Keratinocyte (primary cell): ENCODE data around the gene FTO. TPM values are rescaled to one million over a fixed set of nuclear protein-coding genes. Genes with fewer than 3 reads are reported as not detected.

Source experiments
- DNase-seq: peaks from one replicate; pipeline ENCODE4 v3.0.0-alpha.2; 2011; ENCODE audit warnings: low read depth, missing footprints, low spot score
- FAIRE-seq: peaks from 2 replicates; lab custom pipeline; 2011; peaks lifted over from hg19 to GRCh38; lab: Jason Lieb, UNC
- H2AFZ ChIP-seq: 2 replicates; pipeline ENCODE4 v1.6.0; 2012; ENCODE audit warnings: low read length, control low read depth, inconsistent platforms; ENCODE audit not compliant: control insufficient read depth
- H3K27ac ChIP-seq: 2 replicates; pipeline ENCODE4 v1.5.1; 2011; ENCODE audit warnings: low read length; ENCODE audit not compliant: control insufficient read depth, insufficient read depth
- H3K27me3 ChIP-seq: 3 replicates; pipeline ENCODE4 v1.6.0; 2011; ENCODE audit warnings: low read length; ENCODE audit not compliant: control insufficient read depth, insufficient read depth; ENCODE audit errors: extremely low read depth
- H3K36me3 ChIP-seq, 2 experiments: 2 replicates in 1 of 2; 3 replicates in 1 of 2; pipeline ENCODE4 v1.5.1; 2011; ENCODE audit warnings: low read length in 2 of 2, mild to moderate bottlenecking in 1 of 2; ENCODE audit not compliant: control insufficient read depth in 2 of 2, insufficient read depth in 2 of 2; ENCODE audit errors: extremely low read depth in 1 of 2
- H3K4me1 ChIP-seq: 3 replicates; pipeline ENCODE4 v1.5.1; 2011; ENCODE audit warnings: low read length; ENCODE audit not compliant: control insufficient read depth, insufficient read depth; ENCODE audit errors: extremely low read depth
- H3K4me2 ChIP-seq: 3 replicates; pipeline ENCODE4 v1.6.0; 2011; ENCODE audit warnings: low read depth, low read length; ENCODE audit not compliant: control insufficient read depth, insufficient read depth; ENCODE audit errors: extremely low read depth
- H3K4me3 ChIP-seq, 3 experiments: fragments of 200-600 bp in 1 of 3; sonication (generic) in 1 of 3; 2 replicates in 2 of 3; 3 replicates in 1 of 3; pipeline ENCODE4 v1.5.1; 2011 to 2016; ENCODE audit warnings: low read length in 3 of 3, mild to moderate bottlenecking in 3 of 3, control low read depth in 2 of 3, inconsistent platforms in 1 of 3, low read depth in 1 of 3, mixed read lengths in 1 of 3, mixed run types in 1 of 3, moderate library complexity in 1 of 3; ENCODE audit not compliant: control insufficient read depth in 2 of 3, insufficient read depth in 2 of 3; ENCODE audit errors: extremely low read depth in 1 of 3
- H3K79me2 ChIP-seq: 2 replicates; pipeline ENCODE4 v1.6.0; 2012; ENCODE audit warnings: low read length; ENCODE audit not compliant: control insufficient read depth, insufficient read depth
- H3K9ac ChIP-seq: 3 replicates; pipeline ENCODE4 v1.6.0; 2011; ENCODE audit warnings: low read length; ENCODE audit not compliant: control insufficient read depth, insufficient read depth; ENCODE audit errors: extremely low read depth
- H3K9me1 ChIP-seq: 3 replicates; pipeline ENCODE4 v1.6.0; 2011; ENCODE audit warnings: low read length; ENCODE audit not compliant: control insufficient read depth, insufficient read depth; ENCODE audit errors: extremely low read depth
- H3K9me3 ChIP-seq: 2 replicates; pipeline ENCODE4 v1.5.1; 2012; ENCODE audit warnings: low read depth, low read length; ENCODE audit not compliant: control insufficient read depth
- H4K20me1 ChIP-seq: 3 replicates; pipeline ENCODE4 v1.6.0; 2011; ENCODE audit warnings: low read length; ENCODE audit not compliant: control insufficient read depth, insufficient read depth; ENCODE audit errors: extremely low read depth
- EZH2 ChIP-seq: IDR thresholded peaks from one replicate; pipeline ENCODE4 v1.6.1; 2012; ENCODE audit warnings: inconsistent platforms, mild to moderate bottlenecking, low read length, moderate library complexity
- dilution Hi-C: fragments of 300-500 bp; cut with MboI; formaldehyde crosslinking; loops from one replicate; pipeline ENCODE4 v1.7.0; 2020; ENCODE audit warnings: low sequenced_read_pairs; ENCODE audit not compliant: extremely low pct_ligation_motif_present
- polyA plus RNA-seq, 5 experiments: library from polyadenylated mRNA; depleted of rRNA in 3 of 5; stranded (reverse) in 3 of 5; stranded (forward) in 1 of 5; unstranded in 1 of 5; fragments of >200 nt; gene quantifications; 1 replicate in 1 of 5; 2 replicates in 3 of 5; 3 replicates in 1 of 5; pipeline versions ENCODE4 v1.2.1 to v1.2.3, GENCODE V29; 2011 to 2012; ENCODE audit warnings: missing spikeins in 2 of 5, low read depth in 1 of 5, low replicate concordance in 1 of 5
- TF ChIP-seq, protein P1 (sequence below), 3 experiments: IDR thresholded peaks in 1 of 3; conservative IDR thresholded peaks in 1 of 3; optimal IDR thresholded peaks in 1 of 3; 2 replicates in 2 of 3; 3 replicates in 1 of 3; pipeline versions ENCODE3 to v1.5.1; 2011; ENCODE audit warnings: low read length in 3 of 3, mild to moderate bottlenecking in 3 of 3, moderate library complexity in 2 of 3, control low read depth in 1 of 3, inconsistent platforms in 1 of 3; ENCODE audit not compliant: insufficient read depth in 2 of 3; ENCODE audit errors: extremely low read depth in 1 of 3

The FTO gene
- polyA plus RNA-seq, 1 donor (not counting 4 experiments of a cell fraction or from before 2014, with no cell fraction given) = 56.4 TPM

DNA sequence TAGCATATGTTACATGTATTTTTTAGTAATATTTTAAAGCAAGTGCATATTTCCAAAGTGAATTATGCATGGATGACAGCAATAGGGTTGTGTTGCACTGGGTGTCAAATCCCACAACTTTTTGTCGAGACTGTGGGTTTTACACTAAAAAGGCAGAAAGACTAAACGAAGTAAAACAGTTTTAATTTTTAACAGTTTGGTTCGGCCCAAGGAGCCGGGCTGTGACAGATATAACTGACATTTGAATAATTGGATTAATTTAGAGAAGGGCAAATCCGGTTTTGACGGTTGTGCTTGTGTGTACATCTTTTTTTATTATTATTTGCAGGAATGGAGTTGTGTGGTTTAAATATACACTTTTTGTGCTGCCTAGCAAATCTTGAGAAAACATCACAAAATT, 263.6 kb downstream of the FTO start:
- Histone ChIP-seq H3K27me3 (no peaks in the 10 kb centered on the region), H3K4me3 (no peak overlapping the region), H3K79me2 (no peaks in the 10 kb centered on the region), H3K27ac (no peak overlapping the region), H4K20me1 (no peaks in the 10 kb centered on the region), H3K4me2 (no peak overlapping the region), H3K9me3 (no peaks in the 10 kb centered on the region), H3K9me1 (no peaks in the 10 kb centered on the region), H3K36me3 (no peaks in the 10 kb centered on the region), H2AFZ (no peak overlapping the region), H3K4me1 (peaks cover 5% of the 10 kb centered on the region), H3K9ac (no peak overlapping the region)
- dilution Hi-C loops = no loop called here
- DNase-seq (no peak), FAIRE-seq (no peak)
- TF ChIP-seq EZH2 = no peak
- TF ChIP-seq, protein P1, sequence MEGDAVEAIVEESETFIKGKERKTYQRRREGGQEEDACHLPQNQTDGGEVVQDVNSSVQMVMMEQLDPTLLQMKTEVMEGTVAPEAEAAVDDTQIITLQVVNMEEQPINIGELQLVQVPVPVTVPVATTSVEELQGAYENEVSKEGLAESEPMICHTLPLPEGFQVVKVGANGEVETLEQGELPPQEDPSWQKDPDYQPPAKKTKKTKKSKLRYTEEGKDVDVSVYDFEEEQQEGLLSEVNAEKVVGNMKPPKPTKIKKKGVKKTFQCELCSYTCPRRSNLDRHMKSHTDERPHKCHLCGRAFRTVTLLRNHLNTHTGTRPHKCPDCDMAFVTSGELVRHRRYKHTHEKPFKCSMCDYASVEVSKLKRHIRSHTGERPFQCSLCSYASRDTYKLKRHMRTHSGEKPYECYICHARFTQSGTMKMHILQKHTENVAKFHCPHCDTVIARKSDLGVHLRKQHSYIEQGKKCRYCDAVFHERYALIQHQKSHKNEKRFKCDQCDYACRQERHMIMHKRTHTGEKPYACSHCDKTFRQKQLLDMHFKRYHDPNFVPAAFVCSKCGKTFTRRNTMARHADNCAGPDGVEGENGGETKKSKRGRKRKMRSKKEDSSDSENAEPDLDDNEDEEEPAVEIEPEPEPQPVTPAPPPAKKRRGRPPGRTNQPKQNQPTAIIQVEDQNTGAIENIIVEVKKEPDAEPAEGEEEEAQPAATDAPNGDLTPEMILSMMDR (optimal IDR thresholded peaks at IDR 0.05 in 1 of 3, IDR thresholded peaks at IDR 0.05 in 1 of 3, conservative IDR thresholded peaks at IDR 0.05 in 1 of 3; ENCODE audit: extremely low read depth in 1 of 3, insufficient read depth in 2 of 3, low read length in 3 of 3) = no peak

DNA sequence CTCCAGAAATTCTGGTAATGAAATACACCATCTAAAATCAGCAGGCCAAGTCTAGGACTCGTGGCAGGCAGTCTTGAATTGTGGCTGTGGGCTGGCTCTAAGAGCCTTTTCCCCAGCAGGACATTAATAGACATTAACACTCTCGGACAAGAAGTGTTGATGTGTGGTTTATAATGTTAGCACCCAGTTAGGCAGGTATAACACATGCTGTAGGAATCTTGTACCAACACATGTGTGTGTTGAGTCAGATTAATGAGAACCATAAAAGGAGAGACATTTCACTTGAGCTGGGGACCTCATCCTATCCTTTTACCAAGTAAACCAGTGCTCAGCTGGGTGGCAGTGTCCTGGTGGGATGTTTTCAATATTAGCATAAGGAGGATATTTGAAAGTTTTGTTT, 264.5 kb downstream of the FTO start:
- peak; percentile 46 for FAIRE-seq
- Histone ChIP-seq H4K20me1 (no peaks in the 10 kb centered on the region), H3K4me1 (peaks cover 5% of the 10 kb centered on the region), H3K9me1 (no peaks in the 10 kb centered on the region), H3K4me2 (no peak overlapping the region), H3K4me3 (no peak overlapping the region), H3K27me3 (no peaks in the 10 kb centered on the region), H3K9ac (no peak overlapping the region), H3K27ac (no peak overlapping the region), H3K36me3 (no peaks in the 10 kb centered on the region), H3K9me3 (no peaks in the 10 kb centered on the region), H2AFZ (no peak overlapping the region), H3K79me2 (no peaks in the 10 kb centered on the region)
- TF ChIP-seq EZH2 = no peak
- TF ChIP-seq, protein P1 (optimal IDR thresholded peaks at IDR 0.05 in 1 of 3, IDR thresholded peaks at IDR 0.05 in 1 of 3, conservative IDR thresholded peaks at IDR 0.05 in 1 of 3; ENCODE audit: extremely low read depth in 1 of 3, insufficient read depth in 2 of 3, low read length in 3 of 3) = no peak
- dilution Hi-C loops = no loop called here
- no peak for DNase-seq
